Measurements from ENCODE around the gene RBM14. TPM values are rescaled to one million over a fixed set of nuclear protein-coding genes. Genes with fewer than 3 reads are reported as not detected.
"Not testable (repeated sequence)": the region's sequence is repeated elsewhere in the genome, so short reads cannot be mapped to it uniquely, and the experiment has no call there.

RBM14 gene
- total RNA-seq, 1 donor from 2014 or later, result 24.1 TPM

- DNase-seq (ENCODE audit: low spot score in 2 of 2) (no peak), FAIRE-seq (no peak)
Observed at GRCh38 chr11:66595245-66595904, 21.1 kb upstream of the RBM14 start.

GRCh38 chr11:66598993-66599392, 17.4 kb upstream of the RBM14 start:
- DNase-seq (ENCODE audit: low spot score in 2 of 2) (no peak), FAIRE-seq (no peak)

DNA sequence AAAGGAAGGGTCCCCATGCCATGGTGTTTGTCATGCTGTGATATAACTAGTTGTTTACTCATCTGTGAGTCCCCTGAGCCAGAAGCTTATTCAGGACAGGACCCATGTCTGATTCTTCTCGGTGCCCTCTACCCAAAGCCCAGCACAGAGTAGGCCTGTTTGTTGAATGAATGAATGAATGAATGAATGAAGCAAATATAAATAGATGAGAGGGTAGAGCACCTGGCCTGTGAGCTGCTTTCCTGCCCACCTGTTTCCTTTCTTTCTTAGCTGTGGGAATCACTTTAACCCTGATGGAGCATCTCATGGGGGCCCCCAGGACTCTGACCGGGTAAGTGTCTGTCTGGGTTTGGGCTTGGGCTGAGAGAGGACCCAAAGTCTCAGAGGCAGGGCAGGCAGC, 16.2 kb upstream of the RBM14 start:
- DNase-seq (ENCODE audit: low spot score in 2 of 2), result no peak
- no peak for FAIRE-seq

- no peak for DNase-seq (ENCODE audit: low spot score in 2 of 2)
- FAIRE-seq, result no peak
Observed at GRCh38 chr11:66600631-66601233, 15.7 kb upstream of the RBM14 start.

GRCh38 chr11:66603072-66603471, 13.4 kb upstream of the RBM14 start:
- DNase-seq (ENCODE audit: low spot score in 2 of 2) (no peak), FAIRE-seq (no peak)

DNA sequence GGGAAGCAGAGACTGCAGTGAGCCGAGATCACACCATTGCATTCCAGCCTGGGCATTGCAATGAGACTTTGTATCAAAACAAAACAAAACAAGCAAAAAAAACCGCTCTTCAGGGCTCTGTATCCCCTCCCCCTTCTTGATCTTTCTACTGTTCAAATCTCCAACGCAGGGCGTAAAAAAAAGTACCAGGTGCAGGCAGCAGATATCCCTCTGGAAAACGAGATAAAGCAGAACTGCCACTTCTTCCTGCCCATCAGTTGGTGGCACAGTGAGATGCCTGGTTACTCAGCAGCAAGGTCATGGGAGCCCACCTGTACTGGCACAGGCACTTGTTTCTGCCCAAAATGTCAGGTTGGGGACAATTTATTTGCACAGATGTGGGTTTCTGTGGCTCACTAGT, 12.3 kb upstream of the RBM14 start:
- no peak for FAIRE-seq

DNA sequence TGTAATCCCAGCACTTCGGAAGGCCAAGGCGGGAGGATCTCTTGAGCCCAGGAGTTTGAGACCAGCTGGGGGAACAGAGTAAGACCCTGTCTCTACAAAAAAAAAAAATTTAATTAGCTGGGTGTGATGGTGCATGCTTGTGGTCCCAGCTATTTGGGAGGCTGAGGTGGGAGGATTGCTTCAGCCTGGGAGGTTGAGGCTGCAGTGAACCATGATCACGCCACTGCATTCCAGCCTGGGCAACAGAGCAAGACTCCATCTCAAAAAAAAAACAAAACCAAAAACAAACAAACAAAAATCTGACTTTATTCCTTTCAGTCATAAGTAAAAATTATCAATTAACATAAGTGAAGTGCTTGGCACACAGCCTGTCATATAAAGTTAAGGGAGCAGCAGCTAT, 9.8 kb upstream of the RBM14 start:
- FAIRE-seq; DNase-seq (ENCODE audit: low spot score in 2 of 2): not testable (repeated sequence)

More for the DNA sequence above, 12.3 kb upstream of the RBM14 start:
- no peak for DNase-seq (ENCODE audit: low spot score in 2 of 2)

GRCh38 chr11:66607126-66607834, 9.2 kb upstream of the RBM14 start:
- DNase-seq (ENCODE audit: low spot score in 2 of 2) (peak in 1 of 2 donors; percentile 50), FAIRE-seq (no peak)

DNA sequence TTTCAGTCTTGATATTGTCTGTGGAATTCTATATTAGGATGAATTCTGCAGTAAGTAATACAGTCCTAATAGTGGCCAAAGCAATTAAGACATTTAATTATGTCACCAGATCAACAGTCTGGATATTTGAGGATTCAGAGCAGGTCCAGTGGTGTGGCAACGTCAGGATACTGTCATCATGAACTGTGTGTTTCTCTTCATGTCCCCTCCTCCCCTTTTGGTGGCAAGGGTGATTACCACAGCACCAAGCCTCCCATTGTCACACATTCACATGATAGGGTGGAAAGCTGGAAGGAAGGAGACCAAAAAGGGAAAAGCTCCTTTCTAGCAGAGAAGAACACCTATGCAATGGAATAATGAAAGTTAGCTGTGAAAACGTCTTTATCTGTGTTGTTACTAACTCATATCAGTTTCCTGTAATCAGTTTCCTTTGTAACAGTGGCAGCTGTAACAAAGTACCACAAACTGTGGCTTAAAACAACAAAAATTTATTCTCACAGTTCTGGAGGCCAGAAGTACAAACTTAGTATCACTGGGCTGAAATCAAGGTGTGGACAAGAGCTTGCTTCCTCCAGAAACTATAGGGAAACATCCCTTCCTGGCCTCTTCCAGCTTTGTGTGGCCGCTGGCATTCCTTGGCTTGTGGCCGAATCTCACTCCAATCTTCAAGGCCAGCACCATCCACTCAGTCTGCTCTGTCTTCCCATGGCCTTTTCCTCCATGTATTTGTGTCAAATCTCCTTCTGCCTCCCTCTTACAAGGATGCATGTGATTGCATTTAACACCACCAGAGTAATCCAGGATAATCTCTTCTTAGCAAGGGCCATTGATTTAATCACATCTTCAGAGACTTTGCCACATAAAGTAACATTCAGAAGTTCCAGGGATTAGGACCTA, 6.5 kb upstream of the RBM14 start:
- DNase-seq (ENCODE audit: low spot score in 2 of 2), result no peak
- no peak for FAIRE-seq

- FAIRE-seq (no peak), DNase-seq (ENCODE audit: low spot score in 2 of 2) (no peak)
Observed at GRCh38 chr11:66612458-66612857, 4.0 kb upstream of the RBM14 start.

DNA sequence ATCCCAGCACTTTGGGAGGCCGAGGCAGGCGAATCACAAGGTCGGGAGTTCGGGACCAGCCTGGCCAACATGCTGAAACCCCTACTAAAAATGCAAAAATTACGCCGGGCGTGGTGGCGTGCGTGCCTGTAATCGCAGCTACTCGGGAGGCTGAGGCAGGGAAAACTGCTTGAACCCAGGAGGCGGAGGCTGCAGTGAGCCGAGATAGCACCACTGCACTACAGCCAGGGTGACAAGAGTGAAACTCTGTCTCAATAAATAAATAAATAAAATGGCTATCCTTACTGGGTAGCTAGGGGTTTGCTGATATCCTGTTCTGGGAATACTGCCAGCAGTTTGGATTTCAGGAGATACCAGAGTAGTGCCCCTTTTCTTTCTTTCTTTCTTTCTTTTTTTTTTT, 2.4 kb upstream of the RBM14 start:
- DNase-seq (ENCODE audit: low spot score in 2 of 2) (no peak), FAIRE-seq (no peak)

- no peak for FAIRE-seq
- no peak for DNase-seq (ENCODE audit: low spot score in 2 of 2)
Observed at GRCh38 chr11:66617155-66617834, 865 bp downstream of the RBM14 start.

GRCh38 chr11:66619080-66619554, 2.7 kb downstream of the RBM14 start:
- DNase-seq (ENCODE audit: low spot score in 2 of 2) (no peak), FAIRE-seq (no peak)

DNA sequence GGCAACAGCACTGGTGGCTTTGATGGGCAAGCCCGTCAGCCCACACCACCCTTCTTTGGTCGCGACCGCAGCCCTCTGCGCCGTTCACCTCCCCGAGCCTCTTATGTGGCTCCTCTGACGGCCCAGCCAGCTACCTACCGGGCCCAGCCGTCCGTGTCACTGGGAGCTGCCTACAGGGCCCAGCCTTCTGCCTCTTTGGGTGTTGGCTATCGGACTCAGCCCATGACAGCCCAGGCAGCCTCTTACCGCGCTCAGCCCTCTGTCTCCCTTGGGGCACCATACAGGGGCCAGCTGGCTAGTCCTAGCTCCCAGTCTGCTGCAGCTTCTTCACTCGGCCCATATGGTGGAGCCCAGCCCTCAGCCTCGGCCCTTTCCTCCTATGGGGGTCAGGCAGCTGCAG, 8.0 kb downstream of the RBM14 start:
- FAIRE-seq (no peak), DNase-seq (ENCODE audit: low spot score in 2 of 2) (no peak)

DNA sequence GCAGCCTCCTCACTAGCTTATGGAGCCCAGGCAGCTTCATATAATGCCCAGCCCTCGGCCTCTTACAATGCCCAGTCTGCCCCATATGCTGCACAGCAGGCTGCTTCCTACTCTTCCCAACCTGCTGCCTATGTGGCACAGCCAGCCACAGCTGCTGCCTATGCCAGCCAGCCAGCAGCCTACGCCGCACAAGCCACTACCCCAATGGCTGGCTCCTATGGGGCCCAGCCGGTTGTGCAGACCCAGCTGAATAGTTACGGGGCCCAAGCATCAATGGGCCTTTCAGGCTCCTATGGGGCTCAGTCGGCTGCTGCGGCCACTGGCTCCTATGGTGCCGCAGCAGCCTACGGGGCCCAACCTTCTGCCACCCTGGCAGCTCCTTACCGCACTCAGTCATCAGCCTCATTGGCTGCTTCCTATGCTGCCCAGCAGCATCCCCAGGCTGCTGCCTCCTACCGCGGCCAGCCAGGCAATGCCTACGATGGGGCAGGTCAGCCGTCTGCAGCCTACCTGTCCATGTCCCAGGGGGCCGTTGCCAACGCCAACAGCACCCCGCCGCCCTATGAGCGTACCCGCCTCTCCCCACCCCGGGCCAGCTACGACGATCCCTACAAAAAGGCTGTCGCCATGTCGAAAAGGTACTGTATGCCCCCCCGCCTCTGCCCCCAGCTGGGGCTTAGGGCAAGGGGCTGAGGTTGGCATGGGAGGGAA, 8.8 kb downstream of the RBM14 start:
- FAIRE-seq, result no peak
- no peak for DNase-seq (ENCODE audit: low spot score in 2 of 2)

- FAIRE-seq (no peak), DNase-seq (ENCODE audit: low spot score in 2 of 2) (no peak)
Observed at GRCh38 chr11:66625752-66626149, 9.3 kb downstream of the RBM14 start.

- DNase-seq (ENCODE audit: low spot score in 2 of 2) (no peak), FAIRE-seq (no peak)
Observed at GRCh38 chr11:66626382-66626781, 10.0 kb downstream of the RBM14 start.

GRCh38 chr11:66626926-66627325, 10.5 kb downstream of the RBM14 start:
- DNase-seq (ENCODE audit: low spot score in 2 of 2) (no peak), FAIRE-seq (no peak)

- FAIRE-seq, result no peak
Observed at GRCh38 chr11:66628061-66628603, 11.7 kb downstream of the RBM14 start.

More at GRCh38 chr11:66628061-66628603, 11.7 kb downstream of the RBM14 start:
- no peak for DNase-seq (ENCODE audit: low spot score in 2 of 2)

Data from frontal cortex (tissue), 4 donors.